Skeletal muscle satellite cell (primary cell): ENCODE measurements around the gene THY1.
A peak's percentile ranks its signal among the peaks of the same experiment; 100 is the strongest.

ENCODE experiments used
- H3K27me3 ChIP-seq: 2 replicates; pipeline ENCODE4 v1.7.0; 2013; ENCODE audit warnings: low read length; ENCODE audit not compliant: control insufficient read depth, insufficient read depth
- H3K36me3 ChIP-seq: 2 replicates; pipeline ENCODE4 v1.7.0; 2013; ENCODE audit warnings: mild to moderate bottlenecking, control low read depth, low read length; ENCODE audit not compliant: insufficient read depth
- H3K4me1 ChIP-seq: 2 replicates; pipeline ENCODE4 v1.7.0; 2013; ENCODE audit warnings: low read length; ENCODE audit not compliant: control insufficient read depth, insufficient read depth
- H3K4me2 ChIP-seq: 2 replicates; pipeline ENCODE4 v1.7.0; 2013; ENCODE audit warnings: mild to moderate bottlenecking, low read length
- H3K4me3 ChIP-seq: 2 replicates; pipeline ENCODE4 v1.7.0; 2013; ENCODE audit warnings: low read length
- H3K9ac ChIP-seq: 2 replicates; pipeline ENCODE4 v1.7.0; 2013; ENCODE audit warnings: mild to moderate bottlenecking, low read depth, low read length, moderate library complexity
- H3K9me3 ChIP-seq: replicated peaks from 2 replicates; pipeline ENCODE4 v1.7.0; 2013; ENCODE audit warnings: mild to moderate bottlenecking, control low read depth, low read length

Gene THY1

GRCh38 chr11:119424276-119424675, 1.3 kb upstream of the THY1 start:
- Histone ChIP-seq H3K9me3 (no peaks in the 10 kb centered on the region), H3K36me3 (peaks cover 13% of the 10 kb centered on the region), H3K4me3 (no peak overlapping the region), H3K4me2 (no peak overlapping the region), H3K27me3 (no peaks in the 10 kb centered on the region), H3K9ac (no peak overlapping the region), H3K4me1 (peaks cover 27% of the 10 kb centered on the region)

- H3K4me1 ChIP-seq: peaks cover 33% of the 10 kb centered on the region
- peak overlapping the region; percentile 96 for H3K4me3 ChIP-seq
- peak overlapping the region; percentile 96 for H3K4me2 ChIP-seq
- peaks cover 19% of the 10 kb centered on the region for H3K36me3 ChIP-seq
- H3K9me3 ChIP-seq: no peaks in the 10 kb centered on the region
- H3K27me3 ChIP-seq: no peaks in the 10 kb centered on the region
- H3K9ac ChIP-seq: no peak overlapping the region
Observed at GRCh38 chr11:119423509-119424254, 710 bp upstream of the THY1 start.

DNA sequence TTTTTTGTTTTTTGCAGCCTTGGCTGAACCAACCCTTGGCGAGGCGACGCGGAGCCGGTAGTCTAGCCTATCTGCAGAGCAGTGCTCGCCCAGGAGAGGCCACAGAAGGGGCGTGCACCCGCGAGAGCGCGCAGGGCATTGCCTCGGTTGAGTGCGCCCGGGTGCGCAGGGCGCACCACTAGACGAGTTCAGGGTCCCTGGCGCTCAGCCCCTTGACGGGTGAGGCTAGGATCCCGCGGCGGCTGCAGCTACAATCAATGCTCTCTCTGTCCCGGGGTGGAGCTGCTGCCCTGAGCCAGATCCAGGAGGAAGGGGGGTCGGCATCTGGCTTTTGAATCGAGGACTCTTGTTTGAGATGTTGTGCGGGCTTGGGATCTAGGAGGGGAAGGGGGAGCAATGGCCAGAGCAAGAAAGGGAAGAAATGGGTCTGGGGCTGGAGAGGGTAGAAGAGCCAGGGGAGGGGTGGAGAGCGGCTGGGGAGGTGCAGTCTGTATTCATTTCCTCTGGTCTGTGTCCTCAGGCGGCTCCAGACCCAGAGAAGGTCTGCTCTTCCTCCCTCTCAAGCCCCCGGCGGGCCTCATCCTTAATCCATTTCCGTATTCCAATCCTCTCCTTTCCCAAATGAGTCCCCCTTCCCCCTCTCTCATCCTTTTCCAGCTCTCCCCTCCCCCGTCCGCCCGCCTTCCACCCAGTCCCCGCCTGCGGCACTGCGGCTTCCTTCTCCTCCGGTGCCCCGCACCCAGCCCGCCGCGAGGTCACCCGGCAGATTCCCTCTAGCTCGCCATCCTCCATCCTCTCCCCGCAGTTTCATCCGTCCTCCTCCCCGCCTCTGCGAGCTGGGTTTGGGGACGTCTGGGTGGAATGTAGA, 797 bp downstream of the THY1 start:
- H3K4me3 ChIP-seq: peak overlapping the region; percentile 96
- H3K9ac ChIP-seq: peak overlapping the region; percentile 84
- peaks cover 20% of the 10 kb centered on the region for H3K36me3 ChIP-seq
- peaks cover 48% of the 10 kb centered on the region for H3K4me1 ChIP-seq
- no peaks in the 10 kb centered on the region for H3K27me3 ChIP-seq
- H3K9me3 ChIP-seq: no peaks in the 10 kb centered on the region
- H3K4me2 ChIP-seq: peak overlapping the region; percentile 96

GRCh38 chr11:119421351-119421750, 1.6 kb downstream of the THY1 start:
- peak overlapping the region; percentile 96 for H3K4me3 ChIP-seq
- peaks cover 20% of the 10 kb centered on the region for H3K36me3 ChIP-seq
- no peaks in the 10 kb centered on the region for H3K27me3 ChIP-seq
- no peaks in the 10 kb centered on the region for H3K9me3 ChIP-seq
- H3K4me1 ChIP-seq: peaks cover 56% of the 10 kb centered on the region
- peak overlapping the region; percentile 96 for H3K4me2 ChIP-seq
- peak overlapping the region; percentile 84 for H3K9ac ChIP-seq

GRCh38 chr11:119420631-119421030, 2.3 kb downstream of the THY1 start:
- Histone ChIP-seq H3K9me3 (no peaks in the 10 kb centered on the region), H3K9ac (peak overlapping the region; percentile 84), H3K36me3 (peaks cover 20% of the 10 kb centered on the region), H3K4me2 (peak overlapping the region; percentile 96), H3K27me3 (no peaks in the 10 kb centered on the region), H3K4me1 (peaks cover 56% of the 10 kb centered on the region), H3K4me3 (peak overlapping the region; percentile 96)

GRCh38 chr11:119419834-119420492, 3.0 kb downstream of the THY1 start:
- Histone ChIP-seq H3K9me3 (no peaks in the 10 kb centered on the region), H3K4me3 (no peak overlapping the region), H3K27me3 (no peaks in the 10 kb centered on the region), H3K9ac (no peak overlapping the region), H3K36me3 (peaks cover 20% of the 10 kb centered on the region), H3K4me1 (peaks cover 56% of the 10 kb centered on the region), H3K4me2 (no peak overlapping the region)

GRCh38 chr11:119419246-119419645, 3.7 kb downstream of the THY1 start:
- no peaks in the 10 kb centered on the region for H3K27me3 ChIP-seq
- H3K4me1 ChIP-seq: peaks cover 56% of the 10 kb centered on the region
- no peak overlapping the region for H3K4me3 ChIP-seq
- H3K9me3 ChIP-seq: no peaks in the 10 kb centered on the region
- no peak overlapping the region for H3K4me2 ChIP-seq
- H3K9ac ChIP-seq: no peak overlapping the region
- H3K36me3 ChIP-seq: peaks cover 20% of the 10 kb centered on the region

GRCh38 chr11:119418759-119419158, 4.2 kb downstream of the THY1 start:
- H3K4me2 ChIP-seq: no peak overlapping the region
- H3K4me1 ChIP-seq: peaks cover 56% of the 10 kb centered on the region
- no peak overlapping the region for H3K4me3 ChIP-seq
- no peaks in the 10 kb centered on the region for H3K27me3 ChIP-seq
- H3K9me3 ChIP-seq: no peaks in the 10 kb centered on the region
- H3K36me3 ChIP-seq: peaks cover 20% of the 10 kb centered on the region
- no peak overlapping the region for H3K9ac ChIP-seq

DNA sequence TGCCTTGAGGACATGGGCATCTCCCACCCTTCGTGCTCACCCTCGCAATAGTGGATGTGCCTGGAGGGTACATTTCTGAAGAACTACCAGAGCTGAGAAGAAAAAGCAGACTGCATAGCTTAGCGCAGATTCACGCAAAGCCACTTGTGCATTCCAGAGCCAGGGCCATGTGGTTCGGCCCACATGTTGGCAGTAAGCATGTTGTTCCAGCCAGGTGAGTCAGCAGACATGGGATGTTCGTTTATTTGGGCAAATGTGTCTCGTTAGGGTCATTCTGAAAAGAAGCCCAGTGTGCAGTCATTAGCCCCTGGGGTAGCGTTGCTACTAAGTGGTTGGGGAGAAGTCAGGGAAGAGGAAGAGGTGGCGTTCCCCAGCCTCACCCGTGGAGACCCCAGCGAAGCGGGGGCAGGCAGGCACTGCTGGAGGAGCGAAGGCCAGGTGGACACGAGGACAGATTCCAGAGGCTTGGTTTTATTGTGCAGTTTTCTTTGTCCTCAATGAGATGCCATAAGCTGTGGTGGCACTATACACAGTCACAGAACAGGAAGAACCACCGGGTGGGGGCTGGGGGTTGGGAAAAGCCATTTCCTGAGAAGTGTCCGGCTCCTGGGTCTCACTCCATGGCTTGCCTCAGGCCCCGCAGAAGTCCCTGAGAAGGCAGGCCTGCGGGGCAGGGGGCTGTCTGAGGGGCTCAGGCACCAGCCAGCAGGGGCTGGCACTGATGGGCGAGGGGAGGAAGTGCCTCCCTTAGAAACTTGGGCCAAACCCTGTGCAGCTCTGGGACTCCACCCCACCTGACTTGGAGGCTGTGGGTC, 5.0 kb downstream of the THY1 start:
- H3K9ac ChIP-seq: peak overlapping the region; percentile 81
- H3K4me3 ChIP-seq: peak overlapping the region; percentile 61
- peaks cover 20% of the 10 kb centered on the region for H3K36me3 ChIP-seq
- H3K27me3 ChIP-seq: no peaks in the 10 kb centered on the region
- peak overlapping the region; percentile 88 for H3K4me2 ChIP-seq
- no peaks in the 10 kb centered on the region for H3K9me3 ChIP-seq
- H3K4me1 ChIP-seq: peaks cover 52% of the 10 kb centered on the region

DNA sequence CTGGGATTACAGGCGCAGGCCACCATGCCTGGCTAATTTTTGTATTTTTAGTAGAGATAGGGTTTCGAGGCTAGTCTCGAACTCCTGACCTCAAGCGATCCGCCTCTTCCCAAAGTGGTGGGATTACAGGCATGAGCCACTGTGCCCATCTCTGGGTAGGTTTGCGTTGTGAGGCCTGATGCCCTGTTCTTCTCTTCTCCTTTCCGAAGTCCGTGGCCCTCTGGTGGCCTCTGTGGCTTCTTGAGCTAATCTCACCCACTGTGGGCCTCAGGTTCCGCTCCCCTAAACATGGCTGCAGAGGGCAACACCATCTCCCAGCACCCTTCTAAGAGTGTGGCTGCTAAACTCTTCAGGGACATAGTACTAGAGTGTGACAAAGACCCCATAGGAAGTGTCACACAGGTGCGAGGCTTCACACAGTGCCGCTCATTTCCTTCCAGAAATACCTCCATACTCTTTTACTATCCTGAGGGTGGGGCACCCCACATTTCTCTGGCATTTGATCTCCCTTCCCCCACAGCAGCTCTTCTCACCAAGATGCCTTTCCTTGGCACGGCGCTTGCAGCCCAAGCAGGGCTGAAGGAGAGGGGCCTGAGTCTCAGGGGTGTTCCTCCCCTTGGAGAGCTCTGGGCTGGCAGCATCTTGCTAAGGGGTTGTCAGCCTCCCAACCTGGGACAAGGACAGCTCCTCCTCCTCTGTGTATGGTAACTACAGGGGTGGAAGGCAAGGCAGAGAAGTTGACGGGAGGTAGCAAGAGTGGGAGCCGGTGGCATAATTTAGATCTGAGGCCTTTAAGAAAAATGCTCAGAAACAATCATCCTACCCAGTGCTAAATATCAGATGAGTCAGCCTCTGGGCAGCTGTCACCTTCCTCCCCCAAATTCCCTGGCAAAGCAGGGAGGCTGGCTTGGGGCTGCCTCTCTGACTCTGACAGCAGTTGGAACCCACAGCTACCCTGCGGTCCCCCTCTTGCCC, 6.1 kb downstream of the THY1 start:
- no peaks in the 10 kb centered on the region for H3K27me3 ChIP-seq
- H3K9me3 ChIP-seq: no peaks in the 10 kb centered on the region
- peak overlapping the region; percentile 88 for H3K4me2 ChIP-seq
- peaks cover 20% of the 10 kb centered on the region for H3K36me3 ChIP-seq
- H3K4me1 ChIP-seq: peaks cover 52% of the 10 kb centered on the region
- peak overlapping the region; percentile 61 for H3K4me3 ChIP-seq
- peak overlapping the region; percentile 81 for H3K9ac ChIP-seq
